ENCODE data around the gene B9D1.

B9D1 gene

GRCh38 chr17:19388791-19389785, 26.6 kb upstream of the B9D1 start:
- DNase-seq (ENCODE audit: low read depth in 4 of 4, low spot score in 1 of 4): no peak

GRCh38 chr17:19387921-19388521, 25.5 kb upstream of the B9D1 start:
- no peak for DNase-seq (ENCODE audit: low read depth in 4 of 4, low spot score in 1 of 4)

GRCh38 chr17:19386974-19387920, 24.7 kb upstream of the B9D1 start, which contains the start of gene MFAP4:
MFAP4 (minus strand) TSS chr17:19387190; CDS start chr17:19387155, 35 bp downstream.
- DNase-seq (ENCODE audit: low read depth in 4 of 4, low spot score in 1 of 4): no peak

DNA sequence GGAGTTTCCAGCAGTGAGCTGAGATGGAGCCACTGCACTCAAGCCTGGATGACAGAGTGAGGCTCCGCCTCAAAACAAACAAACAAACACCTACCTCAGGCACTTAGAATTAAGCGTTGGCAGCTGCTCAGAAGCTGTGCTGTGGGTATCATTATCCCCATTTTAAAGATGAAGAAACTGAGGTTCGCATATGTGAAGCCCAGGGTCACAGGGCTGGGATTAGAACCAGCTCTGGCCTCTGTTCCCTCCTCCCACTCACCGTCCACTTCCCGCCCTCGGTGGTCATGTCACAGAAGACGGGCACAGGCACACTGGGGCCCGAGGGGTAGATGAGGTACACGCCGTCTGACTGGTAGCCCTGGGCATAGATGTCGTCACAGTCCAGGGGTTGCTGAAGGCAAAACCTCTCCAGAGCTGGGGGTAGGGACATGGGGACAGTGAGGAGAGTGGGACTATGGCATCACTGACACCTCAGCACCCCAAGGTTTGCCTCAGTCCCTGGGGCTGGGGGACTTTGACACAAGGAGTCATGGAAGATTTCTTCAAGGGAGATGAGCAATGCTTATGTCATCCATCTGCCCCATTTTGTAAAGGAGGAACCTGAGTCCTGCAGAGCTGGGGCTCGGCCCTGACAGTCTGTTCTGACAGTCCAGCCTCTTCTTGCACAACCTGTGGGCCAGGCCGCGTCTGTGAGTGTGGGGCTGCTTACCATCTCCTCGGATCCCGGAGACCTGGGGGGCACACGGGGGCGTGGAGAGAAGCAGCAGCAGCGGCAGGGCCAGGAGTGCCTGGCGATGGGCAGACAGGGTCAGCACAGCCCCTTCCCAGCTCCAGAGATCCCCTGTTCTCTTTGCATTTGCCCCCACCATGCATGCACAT, 23.8 kb upstream of the B9D1 start:
- DNase-seq (ENCODE audit: low read depth in 4 of 4, low spot score in 1 of 4): no peak

DNA sequence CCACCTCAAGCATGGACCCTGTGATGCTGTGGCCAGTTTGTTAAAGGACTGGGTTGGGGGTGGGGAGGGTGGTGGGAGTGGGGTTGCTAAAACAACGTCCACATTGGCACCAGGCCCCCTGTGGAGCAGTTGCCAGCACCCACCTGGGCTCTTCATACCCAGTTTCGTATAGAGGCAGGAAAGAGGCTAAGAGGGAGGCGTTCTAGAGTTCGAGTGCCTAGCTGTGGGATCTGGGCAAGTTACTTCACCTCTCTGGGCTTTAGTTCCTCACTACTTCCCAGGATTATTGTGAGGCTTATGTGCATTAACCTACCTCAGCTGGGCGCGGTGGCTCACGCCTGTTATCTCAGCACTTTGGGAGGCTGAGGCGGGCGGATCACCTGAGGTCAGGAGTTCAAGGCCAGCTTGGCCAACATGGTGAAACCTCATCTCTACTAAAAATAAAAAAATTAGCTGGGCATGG, 23.0 kb upstream of the B9D1 start:
- no peak for DNase-seq (ENCODE audit: low read depth in 4 of 4, low spot score in 1 of 4)

DNA sequence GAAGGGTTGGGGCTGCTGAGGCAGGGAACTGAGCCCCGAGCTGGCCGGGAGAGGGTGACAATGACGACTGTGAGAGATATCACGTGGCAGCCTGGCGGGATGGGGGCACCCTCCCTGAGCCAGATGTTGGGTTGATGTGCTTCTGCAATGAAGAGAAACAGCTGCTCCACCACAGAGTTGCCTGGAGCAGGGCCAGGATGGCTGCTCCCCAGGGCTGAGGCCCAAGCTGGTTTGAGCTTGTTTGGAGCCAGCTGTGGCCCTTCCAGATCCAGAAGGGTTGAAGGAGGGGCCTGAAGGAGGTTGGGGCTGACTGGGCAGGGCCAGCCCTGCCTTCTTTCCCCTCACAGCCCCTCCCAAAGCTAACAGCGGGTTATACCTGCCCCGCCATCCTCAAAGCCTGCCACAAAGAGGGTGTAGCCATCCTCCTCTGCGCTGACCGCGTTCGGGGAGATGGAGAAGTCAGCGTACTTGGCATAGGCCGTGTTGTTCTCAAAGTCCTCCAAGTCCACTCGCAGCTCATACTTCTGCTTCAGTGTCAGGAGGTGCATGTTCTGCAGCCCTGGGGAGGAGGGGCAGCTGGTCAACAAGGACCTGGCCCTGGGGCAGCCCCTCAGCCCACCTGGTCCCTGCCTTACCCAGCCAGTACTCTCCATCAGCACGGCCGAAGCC, 22.3 kb upstream of the B9D1 start:
- DNase-seq (ENCODE audit: low read depth in 4 of 4, low spot score in 1 of 4): no peak

DNA sequence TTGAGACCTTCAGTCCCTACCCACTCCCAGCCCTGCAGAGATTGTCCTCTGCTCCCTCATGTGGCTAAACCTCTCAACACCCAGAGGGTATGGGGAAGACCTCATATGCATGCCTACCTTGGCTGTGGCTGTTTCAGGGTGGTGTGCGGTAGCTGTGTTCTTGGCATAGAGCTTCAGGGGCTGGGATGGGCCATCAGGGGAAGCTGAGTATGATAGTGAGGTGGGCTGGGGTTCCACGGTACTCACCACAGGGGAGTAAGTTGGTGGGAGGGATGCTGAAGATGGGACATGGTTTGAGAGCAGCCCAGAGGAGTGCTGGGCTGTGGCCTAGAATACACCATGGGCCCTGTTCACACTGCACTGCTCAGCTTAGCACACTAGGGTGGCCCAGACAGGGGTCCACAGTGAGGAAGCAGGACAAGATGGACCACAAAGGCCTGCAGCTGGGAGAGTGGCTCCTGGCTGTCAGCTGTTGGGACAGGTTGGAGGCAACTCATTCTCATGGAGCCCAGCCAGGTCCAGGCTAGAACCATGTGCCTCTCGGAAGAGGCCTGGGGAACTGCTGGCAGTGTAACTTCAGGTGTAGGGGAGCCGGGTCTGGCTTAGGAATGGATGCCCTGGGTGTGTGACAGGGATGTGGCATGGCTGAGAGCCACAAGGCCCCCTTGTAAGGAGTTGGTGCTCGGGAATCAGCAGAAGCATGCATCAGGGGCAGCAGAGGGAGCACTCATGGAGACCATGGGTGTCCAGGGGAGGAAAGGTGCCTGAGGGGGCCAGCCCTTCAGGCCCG, 21.4 kb upstream of the B9D1 start:
- DNase-seq (ENCODE audit: low read depth in 4 of 4, low spot score in 1 of 4): no peak

DNA sequence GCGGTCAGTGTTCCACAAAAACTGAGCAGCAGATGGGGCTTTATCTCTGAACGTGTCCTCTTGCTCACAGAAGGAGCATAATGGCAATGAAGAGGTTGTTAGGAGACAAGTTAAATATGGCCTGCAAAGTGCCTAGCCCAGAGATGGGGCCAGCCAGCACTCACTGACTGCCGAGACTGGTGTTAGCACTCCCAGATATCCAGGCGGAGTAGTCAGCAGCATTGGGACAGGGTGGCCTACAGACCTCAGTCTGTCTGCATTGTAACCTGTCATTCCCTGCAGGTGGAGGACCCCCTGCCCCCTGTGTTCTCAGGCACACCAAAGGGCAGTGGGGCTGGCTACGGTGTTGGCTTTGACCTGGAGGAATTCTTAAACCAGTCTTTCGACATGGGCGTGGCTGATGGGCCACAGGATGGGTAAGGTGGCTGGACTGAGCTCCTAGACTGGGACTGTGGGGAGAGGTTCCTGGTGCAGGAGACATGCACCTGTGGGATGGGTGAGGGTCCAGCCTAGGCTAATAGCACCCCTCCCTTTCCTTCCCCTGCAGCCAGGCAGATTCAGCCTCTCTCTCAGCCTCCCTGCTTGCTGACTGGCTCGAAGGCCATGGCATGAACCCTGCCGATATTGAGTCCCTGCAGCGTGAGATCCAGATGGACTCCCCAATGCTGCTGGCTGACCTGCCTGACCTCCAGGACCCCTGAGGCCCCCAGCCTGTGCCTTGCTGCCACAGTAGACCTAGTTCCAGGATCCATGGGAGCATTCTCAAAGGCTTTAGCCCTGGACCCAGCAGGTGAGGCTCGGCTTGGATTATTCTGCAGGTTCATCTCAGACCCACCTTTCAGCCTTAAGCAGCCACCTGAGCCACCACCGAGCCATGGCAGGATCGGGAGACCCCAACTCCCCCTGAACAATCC, 20.3 kb upstream of the B9D1 start:
- DNase-seq (ENCODE audit: low read depth in 4 of 4, low spot score in 1 of 4): no peak

DNA sequence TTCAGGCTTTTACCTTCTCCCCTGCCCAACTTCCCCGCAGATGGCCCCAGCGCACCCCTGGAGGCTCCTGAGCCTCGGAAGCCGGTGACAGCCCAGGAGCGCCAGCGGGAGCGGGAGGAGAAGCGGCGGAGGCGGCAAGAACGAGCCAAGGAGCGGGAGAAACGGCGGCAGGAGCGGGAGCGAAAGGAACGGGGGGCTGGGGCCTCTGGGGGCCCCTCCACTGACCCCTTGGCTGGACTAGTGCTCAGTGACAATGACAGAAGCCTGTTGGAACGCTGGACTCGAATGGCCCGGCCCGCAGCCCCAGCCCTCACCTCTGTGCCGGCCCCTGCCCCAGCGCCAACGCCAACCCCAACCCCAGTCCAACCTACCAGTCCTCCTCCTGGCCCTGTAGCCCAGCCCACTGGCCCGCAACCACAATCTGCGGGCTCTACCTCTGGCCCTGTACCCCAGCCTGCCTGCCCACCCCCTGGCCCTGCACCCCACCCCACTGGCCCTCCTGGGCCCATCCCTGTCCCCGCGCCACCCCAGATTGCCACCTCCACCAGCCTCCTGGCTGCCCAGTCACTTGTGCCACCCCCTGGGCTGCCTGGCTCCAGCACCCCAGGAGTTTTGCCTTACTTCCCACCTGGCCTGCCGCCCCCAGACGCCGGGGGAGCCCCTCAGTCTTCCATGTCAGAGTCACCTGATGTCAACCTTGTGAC, 19.4 kb upstream of the B9D1 start:
- no peak for DNase-seq (ENCODE audit: low read depth in 4 of 4, low spot score in 1 of 4)

DNA sequence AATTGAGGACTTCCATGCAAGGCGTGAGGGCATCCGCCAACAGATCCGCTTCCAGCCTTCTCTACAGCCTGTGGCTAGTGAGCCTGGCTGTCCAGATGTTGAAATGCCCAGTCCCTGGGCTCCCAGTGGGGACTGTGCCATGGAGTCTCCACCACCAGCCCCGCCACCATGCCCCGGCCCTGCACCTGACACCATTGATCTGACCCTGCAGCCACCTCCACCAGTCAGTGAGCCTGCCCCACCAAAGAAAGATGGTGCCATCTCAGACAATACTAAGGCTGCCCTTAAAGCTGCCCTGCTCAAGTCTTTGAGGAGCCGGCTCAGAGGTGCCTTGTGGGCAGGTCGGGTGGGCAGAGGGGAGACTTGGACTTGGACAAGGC, 18.8 kb upstream of the B9D1 start:
- no peak for DNase-seq (ENCODE audit: low read depth in 4 of 4, low spot score in 1 of 4)

GRCh38 chr17:19380481-19381301, 18.2 kb upstream of the B9D1 start:
- no peak for DNase-seq (ENCODE audit: low read depth in 4 of 4, low spot score in 1 of 4)

GRCh38 chr17:19379361-19380065, 17.0 kb upstream of the B9D1 start:
- no peak for DNase-seq (ENCODE audit: low read depth in 4 of 4, low spot score in 1 of 4)

DNA sequence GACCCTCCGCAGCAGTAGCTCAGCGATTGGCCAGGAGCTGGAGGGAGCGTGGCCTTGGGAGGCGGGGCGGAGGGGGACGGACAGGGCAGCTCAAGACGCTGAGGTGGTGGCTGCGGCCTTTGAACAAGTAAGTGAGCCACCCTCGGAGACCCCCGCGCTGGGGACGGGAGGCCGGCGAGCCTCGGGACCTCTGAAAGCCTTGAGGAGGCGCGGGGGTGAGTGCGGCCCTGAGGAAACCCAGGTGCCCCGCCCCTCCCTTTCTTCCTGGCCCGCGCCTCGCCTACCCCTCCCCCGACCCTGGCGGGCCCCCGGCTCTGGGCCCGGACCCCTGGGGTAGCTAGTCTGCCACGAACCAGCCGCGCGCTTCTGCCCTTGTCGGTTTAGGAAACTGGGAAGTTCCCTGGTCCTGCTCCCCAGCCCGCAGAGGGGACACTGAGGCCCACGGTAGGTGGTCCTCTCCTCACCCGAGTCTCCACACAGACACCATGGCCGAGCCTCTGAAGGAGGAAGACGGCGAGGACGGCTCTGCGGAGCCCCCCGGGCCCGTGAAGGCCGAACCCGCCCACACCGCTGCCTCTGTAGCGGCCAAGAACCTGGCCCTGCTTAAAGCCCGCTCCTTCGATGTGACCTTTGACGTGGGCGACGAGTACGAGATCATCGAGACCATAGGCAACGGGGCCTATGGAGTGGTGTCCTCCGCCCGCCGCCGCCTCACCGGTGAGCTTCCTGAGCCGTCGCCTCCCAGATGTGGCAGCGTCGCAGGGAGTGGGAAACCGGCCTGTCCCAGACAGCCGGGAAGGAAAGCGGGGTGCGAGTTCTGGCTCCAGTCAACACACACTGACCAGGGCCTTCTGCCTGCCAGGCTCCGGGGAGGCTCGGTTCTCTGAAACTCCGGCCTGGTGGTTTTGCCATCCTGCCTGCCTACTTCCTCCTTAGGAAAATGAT, 16.2 kb upstream of the B9D1 start, which contains the start of gene MAPK7:
MAPK7 (plus strand) TSS at position 83 of the 945 bp plus-strand sequence; CDS start at position 486, 403 bp downstream.
- no peak for DNase-seq (ENCODE audit: low read depth in 4 of 4, low spot score in 1 of 4)

Data from stimulated activated CD4-positive, alpha-beta T cell treated with anti-CD3 and anti-CD28 coated beads, Interleukin-1b, Interleukin-23, amount 100 ng/mL, for 24 hours (primary cell).